Activated CD8-positive, alpha-beta memory T cell treated with anti-CD3 and anti-CD28 coated beads, Interleukin-2, amount 10 ng/mL, durations not matched to agents 7 days and 5 days (primary cell): Measurements from ENCODE around the gene GGTLC2. TPM values are rescaled to one million over a fixed set of nuclear protein-coding genes. Genes with fewer than 3 reads are reported as not detected.
"Not testable (repeated sequence)": the region's sequence is repeated elsewhere in the genome, so short reads cannot be mapped to it uniquely, and the experiment has no call there.

ENCODE experiments used
- ATAC-seq: fragments of 150-1000 bp; cut with Tn5 transposase; one replicate; pipeline ENCODE4 v1.10.0; 2021; ENCODE audit warnings: moderate library complexity
- CTCF ChIA-PET: fragments of 350-600 bp; sonication (Branson Sonifier 250); formaldehyde crosslinking; loops from one replicate; lab custom pipeline; 2021; ENCODE audit warnings: antibody characterized with exemption; lab: Charles Lee
- DNase-seq: peaks from one replicate; pipeline ENCODE4 v3.0.0-alpha.2; 2020
- H3K27ac Mint-ChIP-seq: one replicate; pipeline ENCODE4 v1.8.0; 2021; ENCODE audit warnings: mild to moderate bottlenecking, mixed read lengths
- H3K27me3 Mint-ChIP-seq: one replicate; pipeline ENCODE4 v1.8.0; 2021; ENCODE audit warnings: mixed read lengths
- H3K36me3 Mint-ChIP-seq: one replicate; pipeline ENCODE4 v1.8.0; 2021; ENCODE audit warnings: mild to moderate bottlenecking, mixed read lengths
- H3K4me1 Mint-ChIP-seq: one replicate; pipeline ENCODE4 v1.8.0; 2021; ENCODE audit warnings: mixed read lengths
- H3K4me3 Mint-ChIP-seq: one replicate; pipeline ENCODE4 v1.8.0; 2021; ENCODE audit warnings: mild to moderate bottlenecking, moderate library complexity, mixed read lengths
- H3K9me3 Mint-ChIP-seq: one replicate; pipeline ENCODE4 v1.8.0; 2022; ENCODE audit warnings: low read depth, mixed read lengths
- total RNA-seq, 2 experiments: library from RNA; stranded (reverse); gene quantifications; one replicate each; pipeline ENCODE4 v1.2.3, GENCODE V29; 2021

The GGTLC2 gene
- total RNA-seq, 2 experiments from 2014 or later: not detected

GRCh38 chr22:22618448-22618847 is 26.0 kb upstream of the GGTLC2 start:
- Mint-ChIP-seq H3K27me3 (no peaks in the 10 kb centered on the region), H3K36me3 (no peaks in the 10 kb centered on the region), H3K27ac (no peak overlapping the region), H3K4me3 (no peak overlapping the region), H3K9me3 (no peaks in the 10 kb centered on the region), H3K4me1 (peaks cover 10% of the 10 kb centered on the region)
- CTCF ChIA-PET: no interaction called here
- ATAC-seq (no peak), DNase-seq (no peak)

GRCh38 chr22:22618923-22619322 is 25.5 kb upstream of the GGTLC2 start:
- no peaks in the 10 kb centered on the region for H3K27me3 Mint-ChIP-seq
- ATAC-seq (no peak), DNase-seq (no peak)
- H3K36me3 Mint-ChIP-seq: no peaks in the 10 kb centered on the region
- H3K4me1 Mint-ChIP-seq: peaks cover 10% of the 10 kb centered on the region
- CTCF ChIA-PET: interaction anchor here (0.9 kb wide), 1 partner anchor 32 kb away, joined by 3 read pairs; no protein-coding TSS in a partner anchor
- no peak overlapping the region for H3K4me3 Mint-ChIP-seq
- H3K9me3 Mint-ChIP-seq: no peaks in the 10 kb centered on the region
- no peak overlapping the region for H3K27ac Mint-ChIP-seq

GRCh38 chr22:22619765-22620414 is 24.5 kb upstream of the GGTLC2 start:
- DNase-seq (no peak), ATAC-seq (no peak)
- Mint-ChIP-seq H3K9me3 (no peaks in the 10 kb centered on the region), H3K4me3 (no peak overlapping the region), H3K27ac (no peak overlapping the region), H3K27me3 (no peaks in the 10 kb centered on the region), H3K4me1 (peaks cover 10% of the 10 kb centered on the region), H3K36me3 (no peaks in the 10 kb centered on the region)
- CTCF ChIA-PET: interaction anchor here (0.9 kb wide), 1 partner anchor 33 kb away, joined by 3 read pairs; no protein-coding TSS in a partner anchor

- H3K9me3 Mint-ChIP-seq, H3K36me3 Mint-ChIP-seq, H3K4me1 Mint-ChIP-seq, ATAC-seq, H3K27ac Mint-ChIP-seq, DNase-seq, H3K4me3 Mint-ChIP-seq, CTCF ChIA-PET, H3K27me3 Mint-ChIP-seq: not testable (repeated sequence)
Measured at GRCh38 chr22:22628546-22629495, 15.6 kb upstream of the GGTLC2 start.

- H3K4me3 Mint-ChIP-seq, DNase-seq, H3K9me3 Mint-ChIP-seq, H3K4me1 Mint-ChIP-seq, ATAC-seq, H3K27ac Mint-ChIP-seq, H3K27me3 Mint-ChIP-seq, H3K36me3 Mint-ChIP-seq, CTCF ChIA-PET: not testable (repeated sequence)
Measured at GRCh38 chr22:22631223-22631652, 13.2 kb upstream of the GGTLC2 start.

- H3K4me1 Mint-ChIP-seq, H3K36me3 Mint-ChIP-seq, H3K4me3 Mint-ChIP-seq, ATAC-seq, H3K27ac Mint-ChIP-seq, H3K9me3 Mint-ChIP-seq, DNase-seq, H3K27me3 Mint-ChIP-seq, CTCF ChIA-PET: not testable (repeated sequence)
Measured at GRCh38 chr22:22632226-22632625, 12.2 kb upstream of the GGTLC2 start.

- CTCF ChIA-PET: not testable (repeated sequence)
Measured at GRCh38 chr22:22633533-22633932, 10.9 kb upstream of the GGTLC2 start.

GRCh38 chr22:22636260-22636659 is 8.2 kb upstream of the GGTLC2 start:
- H3K36me3 Mint-ChIP-seq, H3K4me3 Mint-ChIP-seq, ATAC-seq, H3K9me3 Mint-ChIP-seq, H3K27ac Mint-ChIP-seq, H3K4me1 Mint-ChIP-seq, CTCF ChIA-PET, H3K27me3 Mint-ChIP-seq: not testable (repeated sequence)
- DNase-seq: peak; percentile 45

More at GRCh38 chr22:22633533-22633932, 10.9 kb upstream of the GGTLC2 start:
- not testable (repeated sequence) for ATAC-seq, H3K9me3 Mint-ChIP-seq, DNase-seq, H3K4me1 Mint-ChIP-seq, H3K27me3 Mint-ChIP-seq, H3K36me3 Mint-ChIP-seq, H3K4me3 Mint-ChIP-seq, H3K27ac Mint-ChIP-seq

GRCh38 chr22:22638313-22638712 is 6.1 kb upstream of the GGTLC2 start:
- H3K4me3 Mint-ChIP-seq, H3K9me3 Mint-ChIP-seq, H3K27ac Mint-ChIP-seq, H3K27me3 Mint-ChIP-seq, H3K36me3 Mint-ChIP-seq, DNase-seq, ATAC-seq, CTCF ChIA-PET, H3K4me1 Mint-ChIP-seq: not testable (repeated sequence)

- CTCF ChIA-PET: not testable (repeated sequence)
Measured at GRCh38 chr22:22642255-22642654, 2.2 kb upstream of the GGTLC2 start.

GRCh38 chr22:22645969-22646368 is 1.6 kb downstream of the GGTLC2 start:
- H3K27ac Mint-ChIP-seq, H3K36me3 Mint-ChIP-seq, ATAC-seq, H3K4me1 Mint-ChIP-seq, H3K4me3 Mint-ChIP-seq, H3K9me3 Mint-ChIP-seq, DNase-seq, CTCF ChIA-PET, H3K27me3 Mint-ChIP-seq: not testable (repeated sequence)

More at GRCh38 chr22:22642255-22642654, 2.2 kb upstream of the GGTLC2 start:
- not testable (repeated sequence) for H3K4me3 Mint-ChIP-seq, H3K36me3 Mint-ChIP-seq, H3K9me3 Mint-ChIP-seq, ATAC-seq, H3K27ac Mint-ChIP-seq, H3K27me3 Mint-ChIP-seq, DNase-seq, H3K4me1 Mint-ChIP-seq

GRCh38 chr22:22647952-22648351 is 3.5 kb downstream of the GGTLC2 start:
- H3K27me3 Mint-ChIP-seq, H3K4me3 Mint-ChIP-seq, DNase-seq, CTCF ChIA-PET, H3K27ac Mint-ChIP-seq, H3K9me3 Mint-ChIP-seq, H3K36me3 Mint-ChIP-seq, ATAC-seq, H3K4me1 Mint-ChIP-seq: not testable (repeated sequence)

- H3K4me3 Mint-ChIP-seq, CTCF ChIA-PET, H3K27ac Mint-ChIP-seq, H3K4me1 Mint-ChIP-seq, ATAC-seq, DNase-seq, H3K36me3 Mint-ChIP-seq, H3K9me3 Mint-ChIP-seq, H3K27me3 Mint-ChIP-seq: not testable (repeated sequence)
Measured at GRCh38 chr22:22648863-22649536, 4.6 kb downstream of the GGTLC2 start.
